ENCODE measurements around the gene WNT7A.
"Not testable (repeated sequence)": the region's sequence is repeated elsewhere in the genome, so short reads cannot be mapped to it uniquely, and the experiment has no call there.

WNT7A gene

GRCh38 chr3:13879946-13880810, at the start of gene WNT7A:
Gene WNT7A, minus strand, starts transcription at chr3:13880071. Its CDS starts 255 bp downstream, at chr3:13879816.
- no peak within 1 kb of the TSS for H3K27ac ChIP-seq
- peak; percentile 50 for DNase-seq
- H3K27me3 ChIP-seq (ENCODE audit: insufficient read depth, low read depth, severe bottlenecking), result peaks cover 99% of the 10 kb centered on the region
- H3K9me3 ChIP-seq (ENCODE audit: severe bottlenecking), result no peaks in the 10 kb centered on the region
- H3K36me3 ChIP-seq, result no peaks in the 10 kb centered on the region
- peak within 1 kb of the TSS; percentile 25 for H3K4me3 ChIP-seq (ENCODE audit: low read depth, low read length)
- peak; percentile 86 for TF ChIP-seq CTCF (IDR thresholded peaks at IDR 0.05; ENCODE audit: low read depth, low read length)

- H3K4me3 ChIP-seq (ENCODE audit: low read depth, low read length); H3K27ac ChIP-seq; DNase-seq; H3K36me3 ChIP-seq: not testable (repeated sequence)
- peaks cover 20% of the 10 kb centered on the region for H3K9me3 ChIP-seq (ENCODE audit: severe bottlenecking)
- peaks cover 26% of the 10 kb centered on the region for H3K27me3 ChIP-seq (ENCODE audit: insufficient read depth, low read depth, severe bottlenecking)
These were observed 48.9 kb upstream of the WNT7A start for GRCh38 chr3:13928741-13929140.

GRCh38 chr3:13927295-13927694, 47.4 kb upstream of the WNT7A start:
- H3K9me3 ChIP-seq (ENCODE audit: severe bottlenecking), result peaks cover 11% of the 10 kb centered on the region
- H3K36me3 ChIP-seq, result no peaks in the 10 kb centered on the region
- peaks cover 30% of the 10 kb centered on the region for H3K27me3 ChIP-seq (ENCODE audit: insufficient read depth, low read depth, severe bottlenecking)
- DNase-seq, result peak; percentile 17
- H3K4me3 ChIP-seq (ENCODE audit: low read depth, low read length), result no peak overlapping the region
- no peak overlapping the region for H3K27ac ChIP-seq
- TF ChIP-seq CTCF (IDR thresholded peaks at IDR 0.05; ENCODE audit: low read depth, low read length), result peak; percentile 50

- Histone ChIP-seq H3K27ac (no peak overlapping the region), H3K9me3 (ENCODE audit: severe bottlenecking) (peaks cover 16% of the 10 kb centered on the region), H3K36me3 (no peaks in the 10 kb centered on the region), H3K27me3 (ENCODE audit: insufficient read depth, low read depth, severe bottlenecking) (peaks cover 30% of the 10 kb centered on the region), H3K4me3 (ENCODE audit: low read depth, low read length) (no peak overlapping the region)
- DNase-seq, result no peak
- no peak for TF ChIP-seq CTCF (IDR thresholded peaks at IDR 0.05; ENCODE audit: low read depth, low read length)
These were observed 36.5 kb upstream of the WNT7A start for GRCh38 chr3:13916375-13916774.

- TF ChIP-seq CTCF (IDR thresholded peaks at IDR 0.05; ENCODE audit: low read depth, low read length), result no peak
- peaks cover 46% of the 10 kb centered on the region for H3K9me3 ChIP-seq (ENCODE audit: severe bottlenecking)
- H3K27ac ChIP-seq, result no peak overlapping the region
- no peak for DNase-seq
- H3K36me3 ChIP-seq, result no peaks in the 10 kb centered on the region
- H3K27me3 ChIP-seq (ENCODE audit: insufficient read depth, low read depth, severe bottlenecking), result peaks cover 15% of the 10 kb centered on the region
- H3K4me3 ChIP-seq (ENCODE audit: low read depth, low read length), result no peak overlapping the region
These were observed 22.9 kb upstream of the WNT7A start for GRCh38 chr3:13902648-13903238.

- no peak for DNase-seq
- no peak for TF ChIP-seq CTCF (IDR thresholded peaks at IDR 0.05; ENCODE audit: low read depth, low read length)
- H3K9me3 ChIP-seq (ENCODE audit: severe bottlenecking), result peaks cover 46% of the 10 kb centered on the region
- no peak overlapping the region for H3K27ac ChIP-seq
- no peak overlapping the region for H3K4me3 ChIP-seq (ENCODE audit: low read depth, low read length)
- H3K27me3 ChIP-seq (ENCODE audit: insufficient read depth, low read depth, severe bottlenecking), result peaks cover 22% of the 10 kb centered on the region
- no peaks in the 10 kb centered on the region for H3K36me3 ChIP-seq
These were observed 22.2 kb upstream of the WNT7A start for GRCh38 chr3:13901935-13902584.
